Neural cell (in vitro differentiated cells): ENCODE data around the gene AFF2.

Experiments used
- CTCF ChIP-seq: fragments of 450-650 bp; IDR thresholded peaks from 2 replicates; pipeline ENCODE4 v1.5.1; 2014; ENCODE audit warnings: antibody characterized with exemption, mild to moderate bottlenecking, moderate library complexity; ENCODE audit not compliant: poor library complexity, severe bottlenecking
- EP300 ChIP-seq: fragments of 450-650 bp; conservative IDR thresholded peaks from 2 replicates; pipeline ENCODE4 v1.6.1; 2014; ENCODE audit warnings: antibody characterized with exemption, mild to moderate bottlenecking, moderate library complexity; ENCODE audit not compliant: poor library complexity, severe bottlenecking
- EZH2 ChIP-seq: fragments of 200-600, 300-800 bp; shearing (Covaris generic), sonication (generic); IDR thresholded peaks from 2 replicates; pipeline ENCODE4 v1.6.1; 2014; ENCODE audit warnings: antibody characterized with exemption, low read length, borderline replicate concordance, mild to moderate bottlenecking; ENCODE audit not compliant: insufficient read depth, poor library complexity, severe bottlenecking
- MXI1 ChIP-seq: fragments of 450-650 bp; conservative IDR thresholded peaks from 2 replicates; pipeline ENCODE4 v1.6.1; 2014; ENCODE audit warnings: antibody characterized with exemption, mild to moderate bottlenecking; ENCODE audit not compliant: poor library complexity, severe bottlenecking
- POLR2AphosphoS5 ChIP-seq: IDR thresholded peaks from 2 replicates; pipeline ENCODE4 v1.6.1; 2012
- RAD21 ChIP-seq: fragments of 450-650 bp; conservative IDR thresholded peaks from 2 replicates; pipeline ENCODE4 v1.6.1; 2014; ENCODE audit warnings: antibody characterized with exemption, mild to moderate bottlenecking, moderate library complexity
- REST ChIP-seq: IDR thresholded peaks from 2 replicates; pipeline ENCODE4 v1.6.1; 2012; ENCODE audit warnings: borderline replicate concordance
- SMC3 ChIP-seq: fragments of 450-650 bp; conservative IDR thresholded peaks from 2 replicates; pipeline ENCODE4 v1.6.1; 2014; ENCODE audit warnings: antibody characterized with exemption, mild to moderate bottlenecking, moderate library complexity; ENCODE audit not compliant: poor library complexity
- TAF1 ChIP-seq: IDR thresholded peaks from 2 replicates; pipeline ENCODE4 v1.6.1; 2012; ENCODE audit warnings: low read depth

GRCh38 chrX:148662014-148662413 lies 161.6 kb downstream of the AFF2 start:
- no peak for TF ChIP-seq RAD21
- TF ChIP-seq CTCF: no peak
- no peak for TF ChIP-seq POLR2AphosphoS5
- no peak for TF ChIP-seq EZH2
- TF ChIP-seq SMC3: no peak
- TF ChIP-seq TAF1: no peak
- TF ChIP-seq MXI1: no peak
- TF ChIP-seq REST: no peak
- TF ChIP-seq EP300: no peak
